Peyer's patch (tissue), 4 donors: ENCODE measurements around the gene LBHD2. TPM values are rescaled to one million over a fixed set of nuclear protein-coding genes. Genes with fewer than 3 reads are reported as not detected.

ENCODE experiments used
- DNase-seq, 3 donors: peaks; one replicate each; pipeline ENCODE4 v3.0.0-alpha.2; 2017 to 2019
- H3K27ac ChIP-seq, 4 donors: fragments of 200-600 bp; sonication (generic); one replicate each; pipeline ENCODE4 v1.5.1; 2016 to 2019
- H3K27me3 ChIP-seq, 2 donors: fragments of 200-600 bp; sonication (generic); one replicate each; pipeline ENCODE4 v1.5.1; 2019
- H3K36me3 ChIP-seq, 3 donors: fragments of 200-600 bp; sonication (generic); one replicate each; pipeline ENCODE4 v1.5.1; 2016 to 2019
- H3K4me1 ChIP-seq, 4 donors: fragments of 200-600 bp; sonication (generic); one replicate each; pipeline ENCODE4 v1.5.1; 2016 to 2019
- H3K4me3 ChIP-seq, 4 donors: fragments of 200-600 bp; sonication (generic); 1 replicate in 3 of 4; 2 replicates in 1 of 4; pipeline ENCODE4 v1.5.1; 2016 to 2019; ENCODE audit warnings: mild to moderate bottlenecking in 1 of 4
- H3K9me3 ChIP-seq, 4 donors: fragments of 200-600 bp; sonication (generic); one replicate each; pipeline ENCODE4 v1.5.1; 2016 to 2019; ENCODE audit warnings: mild to moderate bottlenecking in 1 of 4
- POLR2A ChIP-seq, 2 donors: fragments of 450-650 bp; IDR thresholded peaks; one replicate each; pipeline ENCODE4 v1.5.1; 2017; ENCODE audit warnings: antibody characterized with exemption in 2 of 2, mild to moderate bottlenecking in 2 of 2, moderate library complexity in 2 of 2
- total RNA-seq, 4 donors: library from RNA; depleted of rRNA; stranded (reverse); fragments of >200 nt; gene quantifications; one replicate each; pipeline ENCODE4 v1.1.0, GENCODE V29; 2016
- TF ChIP-seq, protein P1 (sequence below), 6 experiments: fragments of 450-650 bp in 4 of 6; fragments of 200-600 bp in 2 of 6; sonication (generic) in 1 of 6; IDR thresholded peaks; one replicate each; pipeline ENCODE4 v1.5.1; 2017 to 2019; ENCODE audit warnings: antibody characterized with exemption in 6 of 6, mild to moderate bottlenecking in 3 of 6, moderate library complexity in 1 of 6

LBHD2 gene
- total RNA-seq, 4 donors from 2014 or later, result not detected

DNA sequence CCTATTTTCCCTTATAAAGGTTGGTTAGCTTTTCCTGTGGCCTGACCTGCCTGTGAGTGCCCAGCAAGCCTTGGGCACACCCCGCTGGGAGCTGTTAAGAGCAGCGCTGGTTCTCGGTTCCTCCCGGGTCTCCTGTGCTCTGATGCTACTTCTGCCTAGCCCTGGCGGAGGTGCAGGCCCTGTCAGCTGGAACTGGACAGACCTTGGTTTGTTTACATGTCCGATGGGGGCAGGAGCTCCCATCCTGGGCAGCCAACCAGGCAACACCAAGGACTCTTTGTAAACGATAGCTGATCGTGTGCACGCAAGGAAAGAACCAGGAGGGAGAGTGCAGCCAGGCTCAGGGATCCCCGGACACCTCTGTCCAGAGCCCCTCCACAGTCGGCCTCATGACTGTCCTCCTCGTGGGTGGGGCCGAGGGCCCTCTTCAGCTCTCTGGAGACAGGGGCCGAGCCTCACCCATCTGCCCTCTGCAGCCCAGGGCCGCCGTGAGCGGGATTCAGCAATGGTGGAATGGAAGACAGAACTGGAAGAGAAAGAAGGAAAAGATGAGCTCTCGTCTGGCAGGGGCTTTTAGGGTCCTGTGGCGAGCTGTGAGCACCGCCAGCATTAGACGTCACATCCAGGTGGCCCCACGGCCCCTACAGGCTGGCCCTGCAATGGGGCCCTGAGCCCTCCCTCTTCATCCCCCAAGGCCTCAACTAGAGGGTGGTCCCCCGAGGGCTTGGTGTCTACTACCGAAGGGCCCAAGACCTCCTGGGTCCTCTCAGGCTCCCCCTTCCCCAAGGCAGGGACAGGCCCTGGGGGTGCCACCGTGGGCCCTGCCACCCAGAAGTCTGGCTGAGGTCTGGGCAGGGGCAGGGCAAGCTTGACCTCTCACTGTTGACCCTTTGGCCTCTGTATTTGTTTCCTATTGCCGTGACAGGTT lies 51.6 kb downstream of the LBHD2 start:
- H3K36me3 ChIP-seq, result peaks cover 0 to 23% (median 0%) of the 10 kb centered on the region in 3 donors
- no peak for TF ChIP-seq POLR2A (IDR thresholded peaks at IDR 0.05)
- TF ChIP-seq, protein P1, sequence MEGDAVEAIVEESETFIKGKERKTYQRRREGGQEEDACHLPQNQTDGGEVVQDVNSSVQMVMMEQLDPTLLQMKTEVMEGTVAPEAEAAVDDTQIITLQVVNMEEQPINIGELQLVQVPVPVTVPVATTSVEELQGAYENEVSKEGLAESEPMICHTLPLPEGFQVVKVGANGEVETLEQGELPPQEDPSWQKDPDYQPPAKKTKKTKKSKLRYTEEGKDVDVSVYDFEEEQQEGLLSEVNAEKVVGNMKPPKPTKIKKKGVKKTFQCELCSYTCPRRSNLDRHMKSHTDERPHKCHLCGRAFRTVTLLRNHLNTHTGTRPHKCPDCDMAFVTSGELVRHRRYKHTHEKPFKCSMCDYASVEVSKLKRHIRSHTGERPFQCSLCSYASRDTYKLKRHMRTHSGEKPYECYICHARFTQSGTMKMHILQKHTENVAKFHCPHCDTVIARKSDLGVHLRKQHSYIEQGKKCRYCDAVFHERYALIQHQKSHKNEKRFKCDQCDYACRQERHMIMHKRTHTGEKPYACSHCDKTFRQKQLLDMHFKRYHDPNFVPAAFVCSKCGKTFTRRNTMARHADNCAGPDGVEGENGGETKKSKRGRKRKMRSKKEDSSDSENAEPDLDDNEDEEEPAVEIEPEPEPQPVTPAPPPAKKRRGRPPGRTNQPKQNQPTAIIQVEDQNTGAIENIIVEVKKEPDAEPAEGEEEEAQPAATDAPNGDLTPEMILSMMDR (IDR thresholded peaks at IDR 0.05), result no peak
- no peak for DNase-seq
- H3K9me3 ChIP-seq, result no peaks in the 10 kb centered on the region
- H3K4me3 ChIP-seq, result no peak overlapping the region
- peaks cover 0 to 7% of the 10 kb centered on the region in 2 donors for H3K27me3 ChIP-seq
- H3K27ac ChIP-seq, result no peak overlapping the region
- H3K4me1 ChIP-seq, result peaks cover 0 to 21% (median 0%) of the 10 kb centered on the region in 4 donors

DNA sequence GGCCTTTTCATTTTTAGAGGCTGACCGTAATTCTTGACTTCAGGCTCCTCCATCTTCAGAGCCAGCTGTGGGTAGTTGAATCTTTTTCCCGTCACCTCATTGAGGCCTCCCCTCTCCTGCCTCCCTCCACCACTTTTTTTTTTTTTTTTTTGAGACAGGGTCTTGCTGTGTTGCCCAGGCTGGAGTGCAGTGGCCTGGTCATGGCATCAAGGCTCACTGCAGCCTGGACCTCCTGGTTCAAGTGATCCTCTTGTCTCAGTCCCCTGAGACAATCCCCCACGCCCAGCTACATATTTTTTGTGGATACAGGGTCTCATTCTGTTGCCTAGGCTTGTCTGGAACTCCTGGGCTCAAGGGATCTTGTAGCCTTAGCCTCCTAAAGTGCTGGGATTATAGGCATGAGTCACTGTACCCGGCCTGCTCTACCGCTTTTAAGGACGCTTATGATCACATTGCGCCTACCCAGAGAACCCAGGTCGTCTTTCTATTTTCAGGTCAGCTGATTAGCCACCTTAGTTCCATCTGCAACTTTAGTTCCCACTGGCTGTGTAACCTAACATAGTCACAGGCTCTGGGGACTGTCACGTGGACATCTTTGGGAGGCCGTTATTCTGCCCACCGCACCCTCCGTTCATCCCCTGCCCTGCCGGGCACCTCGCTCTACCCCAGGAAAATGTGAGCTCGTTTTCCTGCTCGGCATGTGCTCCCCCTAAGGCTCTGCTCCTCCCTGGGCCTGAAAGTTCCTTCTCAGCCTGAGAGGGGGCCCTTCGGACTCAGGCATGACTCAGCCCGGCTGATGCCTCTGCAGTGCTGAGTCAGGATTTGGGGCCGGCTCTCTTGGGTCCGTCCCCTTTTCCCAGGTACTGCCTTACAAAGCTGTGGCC lies 52.6 kb downstream of the LBHD2 start:
- peaks cover 0 to 23% (median 0%) of the 10 kb centered on the region in 3 donors for H3K36me3 ChIP-seq
- no peak overlapping the region for H3K4me3 ChIP-seq
- TF ChIP-seq, protein P1 (IDR thresholded peaks at IDR 0.05), result no peak
- no peak for TF ChIP-seq POLR2A (IDR thresholded peaks at IDR 0.05)
- peak overlapping the region in 1 of 4 donors; percentile 10 for H3K27ac ChIP-seq
- peaks cover 0 to 15% (median 0%) of the 10 kb centered on the region in 4 donors for H3K4me1 ChIP-seq
- DNase-seq, result no peak
- H3K9me3 ChIP-seq, result no peaks in the 10 kb centered on the region
- peaks cover 0 to 7% of the 10 kb centered on the region in 2 donors for H3K27me3 ChIP-seq

DNA sequence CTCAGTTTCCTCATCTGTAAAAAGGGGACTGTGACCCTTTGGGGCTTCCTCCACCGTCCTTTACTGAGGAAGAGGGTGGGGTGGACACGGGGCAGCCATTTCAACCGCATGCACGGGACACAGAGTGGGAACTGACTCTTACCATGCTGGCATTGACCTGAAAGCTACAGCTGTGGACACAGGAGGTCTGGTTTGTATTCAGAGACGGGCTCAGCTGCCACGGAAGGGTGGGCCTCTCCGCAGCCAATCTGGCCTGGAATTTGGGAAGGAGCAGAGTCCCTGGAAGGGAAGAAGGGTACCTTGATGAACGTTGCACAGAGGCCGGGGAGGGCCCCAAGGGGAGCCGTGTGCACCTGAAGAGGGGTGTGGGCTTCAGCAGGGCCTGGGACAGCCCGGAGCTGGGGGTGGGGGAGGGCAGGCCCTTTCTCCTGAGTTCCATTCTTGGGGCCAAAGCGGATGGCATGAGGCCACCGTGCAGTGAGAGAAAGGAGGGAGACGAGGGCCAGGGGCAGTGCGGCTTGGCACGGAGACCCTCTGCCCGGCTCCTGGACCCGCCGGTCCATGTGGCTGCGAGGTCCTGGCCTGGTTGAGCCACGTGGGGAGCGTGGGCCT lies 53.8 kb downstream of the LBHD2 start:
- peaks cover 0 to 15% (median 0%) of the 10 kb centered on the region in 4 donors for H3K4me1 ChIP-seq
- no peak for DNase-seq
- peaks cover 0 to 20% (median 0%) of the 10 kb centered on the region in 3 donors for H3K36me3 ChIP-seq
- H3K4me3 ChIP-seq, result no peak overlapping the region
- no peak for TF ChIP-seq POLR2A (IDR thresholded peaks at IDR 0.05)
- TF ChIP-seq, protein P1 (IDR thresholded peaks at IDR 0.05), result no peak
- H3K27ac ChIP-seq, result peak overlapping the region in 1 of 4 donors; percentile 17
- peaks cover 0 to 7% of the 10 kb centered on the region in 2 donors for H3K27me3 ChIP-seq
- H3K9me3 ChIP-seq, result no peaks in the 10 kb centered on the region

DNA sequence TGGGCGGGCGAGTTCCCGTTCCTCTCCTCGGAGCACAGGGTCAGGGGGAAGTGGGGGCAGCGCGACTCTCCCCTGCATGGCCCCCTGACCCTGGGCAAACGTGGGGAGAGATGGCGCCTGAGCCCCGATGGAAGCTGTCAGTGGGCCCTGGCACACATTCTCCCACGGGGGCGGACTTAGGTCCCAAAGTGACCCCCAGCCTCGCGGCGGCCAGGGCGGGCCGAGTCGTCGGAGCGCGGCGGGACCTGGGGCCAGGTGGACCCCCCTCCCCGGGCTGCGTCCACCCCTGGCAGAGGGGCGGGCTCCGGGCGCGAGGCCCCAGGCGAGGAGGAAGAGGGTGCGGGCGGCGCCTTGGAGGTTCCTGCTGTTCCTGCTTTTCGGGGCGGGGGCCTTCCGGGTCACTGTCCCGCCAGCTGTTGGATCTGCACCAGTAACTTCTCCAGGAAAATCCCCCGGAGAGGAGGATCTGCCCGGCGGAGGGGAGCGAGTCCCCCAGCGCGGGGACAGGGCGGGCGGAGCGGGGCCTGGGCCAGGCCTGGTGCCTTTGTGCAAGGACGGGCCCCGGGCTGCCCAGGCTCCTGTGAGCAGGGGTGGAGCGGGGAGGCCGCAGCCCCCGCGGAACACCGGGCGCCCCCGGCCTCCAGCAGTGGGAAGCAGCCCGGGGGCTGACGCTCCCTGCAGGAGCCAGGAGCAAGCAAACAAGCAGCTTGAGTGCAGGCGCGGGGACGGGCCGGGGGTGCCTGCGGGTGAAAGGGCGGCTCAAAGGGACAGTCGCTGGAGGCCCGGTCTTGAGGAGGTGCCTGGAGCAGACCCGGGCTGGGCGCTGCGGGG lies 54.5 kb downstream of the LBHD2 start:
- DNase-seq, result peak in 1 of 3 donors; percentile 47
- Histone ChIP-seq H3K27me3 (peaks cover 0 to 7% of the 10 kb centered on the region in 2 donors), H3K4me1 (peaks cover 0 to 15% (median 0%) of the 10 kb centered on the region in 4 donors), H3K9me3 (no peaks in the 10 kb centered on the region), H3K36me3 (peaks cover 0 to 13% (median 0%) of the 10 kb centered on the region in 3 donors), H3K27ac (peak overlapping the region in 1 of 4 donors; percentile 17), H3K4me3 (no peak overlapping the region)
- no peak for TF ChIP-seq POLR2A (IDR thresholded peaks at IDR 0.05)
- TF ChIP-seq, protein P1 (IDR thresholded peaks at IDR 0.05), result no peak
